ENCODE data around the gene SIGLEC15.
A peak's percentile ranks its signal among the peaks of the same experiment; 100 is the strongest.

Gene SIGLEC15

DNA sequence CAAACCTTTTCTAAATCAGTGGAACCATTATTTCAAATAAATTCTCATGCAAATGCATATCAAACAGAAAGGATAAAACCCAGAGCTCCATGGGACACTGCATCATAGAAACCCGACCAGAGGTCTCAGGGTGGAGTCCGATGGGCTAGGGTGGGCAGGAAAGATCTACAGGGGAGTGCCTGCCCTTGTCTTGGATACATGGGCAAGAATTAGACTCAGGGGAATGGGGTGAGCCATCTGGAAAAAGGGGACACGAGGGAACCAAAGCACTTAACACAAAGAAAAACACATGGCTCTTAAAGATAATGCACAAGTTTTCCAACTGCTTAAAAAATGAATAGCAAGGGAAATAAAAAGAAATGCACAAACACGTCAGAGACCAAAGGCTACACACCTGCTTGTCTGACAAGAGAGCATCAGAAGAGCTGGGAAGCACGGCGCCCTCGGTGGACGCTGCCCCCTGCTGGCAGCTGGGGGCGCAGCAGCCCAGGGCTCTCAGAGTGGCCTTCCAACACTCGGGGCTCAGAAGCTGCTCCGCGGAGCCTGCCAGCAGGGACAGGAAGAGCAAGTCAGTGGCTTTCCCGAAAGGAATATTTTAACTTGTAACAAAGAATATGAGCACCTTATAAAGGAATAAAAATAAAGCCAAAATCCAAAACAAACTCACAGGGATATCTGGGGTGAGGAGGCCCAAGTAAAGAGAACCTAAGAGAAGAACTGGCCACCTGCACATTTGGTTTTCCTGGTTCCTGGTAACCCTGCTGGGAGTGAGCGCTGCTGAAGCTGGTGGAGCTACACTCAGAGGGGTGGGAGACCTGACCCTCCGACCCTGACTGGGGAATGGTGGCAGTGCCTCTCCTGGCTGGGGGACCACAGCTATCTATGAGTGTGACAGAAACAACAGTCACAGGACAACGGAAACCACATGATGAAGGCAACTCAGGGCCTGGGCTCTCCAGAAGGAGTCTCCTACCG is 54.5 kb downstream of the SIGLEC15 start:
- peak; percentile 46 to 62 for DNase-seq (ENCODE audit: low read depth in 2 of 2)

DNA sequence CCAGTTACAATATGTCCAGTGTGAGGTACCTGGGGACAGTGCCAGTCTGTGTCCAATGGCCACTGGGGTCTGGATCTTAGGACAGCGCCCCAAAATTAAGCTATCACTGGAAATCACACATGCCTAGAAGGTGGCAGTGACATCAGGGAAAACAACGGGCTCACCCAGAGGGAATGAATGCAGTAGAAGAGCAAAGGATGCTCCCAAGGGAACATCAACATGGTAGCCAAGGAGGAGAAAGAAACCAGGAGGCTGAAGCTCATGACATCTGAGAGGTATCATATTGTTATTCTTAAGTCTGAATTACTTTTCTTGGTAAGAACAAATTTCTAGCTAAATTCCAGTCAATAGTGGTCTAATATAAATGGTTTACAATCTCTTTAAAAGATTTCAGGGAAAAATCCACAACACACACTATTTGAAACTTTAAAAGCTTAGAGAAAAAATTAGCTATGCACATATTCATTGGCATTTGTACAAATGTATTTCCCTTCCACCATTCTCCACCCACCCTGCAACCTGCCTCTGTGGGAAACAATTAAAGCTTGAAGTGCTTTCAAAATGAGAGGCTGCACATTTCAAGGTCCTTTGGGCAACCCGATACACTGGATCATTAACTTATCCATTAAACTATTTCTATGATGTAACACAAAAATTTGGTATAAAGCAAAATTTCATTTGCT is 55.5 kb downstream of the SIGLEC15 start:
- no peak for DNase-seq (ENCODE audit: low read depth in 2 of 2)

DNA sequence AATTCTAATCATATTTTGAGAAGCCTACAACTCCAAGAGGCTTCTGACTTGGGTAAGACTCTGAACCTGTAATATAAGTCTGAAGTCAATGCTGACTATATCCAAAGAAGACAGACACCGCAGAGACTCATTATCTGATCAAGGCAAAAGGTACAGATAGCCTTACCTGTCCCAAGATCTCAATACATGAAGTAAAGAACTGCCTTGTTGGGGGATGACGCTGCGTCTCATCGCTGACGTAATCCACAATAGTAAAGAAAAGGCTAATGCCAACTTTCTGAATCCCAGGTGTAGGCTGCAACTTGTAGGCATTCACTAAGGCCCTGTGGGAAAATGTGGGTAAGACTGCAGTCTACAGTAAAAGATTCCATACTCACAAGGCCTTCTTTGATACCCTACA is 62.1 kb downstream of the SIGLEC15 start:
- no peak for DNase-seq (ENCODE audit: low read depth in 2 of 2)

DNA sequence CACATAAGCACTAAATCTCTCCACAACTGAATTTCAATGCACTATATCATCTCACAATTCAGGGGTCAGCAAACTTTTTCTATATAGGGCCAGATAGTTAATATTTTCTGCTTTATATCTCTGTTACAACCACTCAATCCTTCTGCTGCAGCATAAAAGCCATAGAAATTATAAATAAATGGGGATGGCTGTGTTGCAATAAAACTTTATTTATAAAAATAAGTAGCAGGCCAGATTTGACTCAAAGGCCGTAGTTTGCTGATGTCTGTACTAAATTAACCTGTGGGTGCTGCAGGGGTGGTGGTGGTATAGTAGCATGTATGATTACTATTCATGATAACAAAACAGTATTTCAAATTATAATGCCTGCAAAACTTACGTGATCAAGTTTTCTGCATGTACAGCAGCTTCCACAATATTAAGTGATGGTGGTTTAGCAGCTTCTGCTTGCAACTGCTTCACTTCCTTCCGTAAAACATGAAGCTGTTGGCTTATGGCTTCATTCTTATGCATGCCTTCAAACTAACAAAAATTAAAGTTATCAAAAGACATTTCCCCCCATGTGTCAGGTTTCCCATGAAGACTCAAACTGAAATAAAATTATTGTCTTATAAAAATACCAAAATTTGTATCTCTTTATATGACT is 64.1 kb downstream of the SIGLEC15 start:
- DNase-seq (ENCODE audit: low read depth in 2 of 2) = no peak

DNA sequence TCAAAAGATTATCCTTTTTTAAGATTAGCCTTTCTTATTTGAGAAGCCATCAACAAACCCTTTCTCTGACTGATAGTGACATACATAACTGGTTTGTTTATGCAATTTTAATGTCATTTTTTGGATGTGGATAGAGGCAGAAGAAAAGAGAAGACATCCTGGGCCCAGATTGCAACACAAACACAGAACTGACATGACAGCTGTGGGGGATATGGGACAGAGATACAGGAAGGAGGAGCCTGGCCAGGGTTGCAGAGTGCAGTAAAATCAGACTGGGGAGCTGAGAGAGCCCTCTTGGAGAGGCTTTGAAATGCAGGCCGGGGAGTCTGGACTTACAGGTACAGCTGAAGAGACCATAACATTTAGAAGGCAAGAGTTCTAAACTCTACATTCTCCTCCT is 65.1 kb downstream of the SIGLEC15 start:
- DNase-seq (ENCODE audit: low read depth in 2 of 2) = no peak

DNA sequence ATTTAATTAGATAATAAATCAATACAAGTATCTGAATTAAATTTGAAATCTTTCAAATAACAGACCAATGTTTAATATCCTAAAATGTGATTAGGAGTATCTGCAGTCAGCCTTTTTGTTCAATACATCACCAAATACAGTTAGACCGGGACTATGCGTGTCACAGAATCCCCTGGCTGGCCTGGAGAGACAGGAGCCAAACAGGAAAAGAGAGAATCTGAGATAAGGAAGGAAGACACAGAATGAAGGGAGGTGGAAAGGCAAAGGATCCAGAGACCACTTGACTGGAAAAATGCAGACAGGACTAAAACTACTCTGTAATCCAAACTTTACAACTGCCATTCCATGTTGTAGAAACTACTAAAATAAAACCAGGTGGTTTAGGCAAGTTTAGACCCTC is 66.3 kb downstream of the SIGLEC15 start:
- DNase-seq (ENCODE audit: low read depth in 2 of 2) = no peak
